Measurements from ENCODE around the gene GPR42.
A peak's percentile ranks its signal among the peaks of the same experiment; 100 is the strongest.
"Not testable (repeated sequence)": the region's sequence is repeated elsewhere in the genome, so short reads cannot be mapped to it uniquely, and the experiment has no call there.

GPR42 gene

DNA sequence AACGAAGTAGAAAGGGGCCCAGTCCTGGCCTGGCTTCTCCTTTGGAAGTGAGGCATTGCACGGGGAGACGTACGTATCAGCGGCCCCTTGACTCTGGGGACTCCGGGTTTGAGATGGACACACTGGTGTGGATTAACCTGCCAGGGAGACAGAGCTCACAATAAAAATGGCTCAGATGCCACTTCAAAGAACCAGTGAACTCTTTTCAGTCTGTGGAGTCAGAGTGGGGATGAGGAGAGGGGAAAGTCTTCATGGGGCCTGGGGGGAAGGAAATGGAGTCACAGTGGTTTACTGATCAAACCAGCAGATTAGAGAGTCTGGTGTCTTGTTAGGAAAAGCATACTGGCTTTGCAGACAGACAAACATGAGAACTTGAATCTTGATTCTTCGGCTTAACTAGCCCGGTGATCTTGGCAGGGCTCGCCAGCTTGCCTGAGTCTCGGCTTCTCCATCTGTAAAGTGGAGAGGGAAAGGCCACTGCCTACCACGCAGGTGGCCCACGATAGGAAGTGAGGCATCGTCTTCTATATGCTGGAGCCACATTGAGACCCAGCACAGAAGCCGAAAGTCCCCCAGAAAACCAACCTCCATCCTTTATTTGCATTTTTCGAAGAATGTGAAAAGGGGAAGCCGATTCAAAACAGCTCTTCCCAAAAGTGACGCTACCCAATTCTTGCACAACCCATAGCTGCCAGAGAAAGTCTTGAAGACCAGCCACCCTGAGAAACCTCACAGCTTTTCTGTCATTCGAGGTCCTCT is 23.5 kb upstream of the GPR42 start, which contains the start of gene FFAR1:
Gene FFAR1 (plus strand): TSS at position 732 of the 759 bp plus-strand sequence. CDS start 3,650 bp downstream, outside the sequence.
- peak; percentile 28 for DNase-seq

DNA sequence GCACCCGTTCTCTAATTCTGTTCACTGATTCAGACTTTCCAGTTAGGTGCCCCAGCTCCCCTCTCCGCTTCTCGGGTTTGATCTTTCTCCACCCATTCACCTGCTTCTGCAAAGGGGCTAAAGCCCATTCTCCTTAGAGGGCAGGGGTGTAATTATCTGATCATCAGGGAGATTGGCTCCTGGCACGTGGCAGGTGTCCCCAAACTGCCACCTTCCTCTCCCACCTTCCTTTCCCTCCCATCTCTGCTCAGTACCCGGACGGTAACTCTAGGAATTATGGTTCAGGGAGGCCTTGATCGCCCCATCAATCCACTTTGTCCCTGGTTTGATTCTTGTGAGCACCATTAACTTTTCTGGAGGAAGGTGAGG is 23.0 kb upstream of the GPR42 start:
- DNase-seq: no peak

DNA sequence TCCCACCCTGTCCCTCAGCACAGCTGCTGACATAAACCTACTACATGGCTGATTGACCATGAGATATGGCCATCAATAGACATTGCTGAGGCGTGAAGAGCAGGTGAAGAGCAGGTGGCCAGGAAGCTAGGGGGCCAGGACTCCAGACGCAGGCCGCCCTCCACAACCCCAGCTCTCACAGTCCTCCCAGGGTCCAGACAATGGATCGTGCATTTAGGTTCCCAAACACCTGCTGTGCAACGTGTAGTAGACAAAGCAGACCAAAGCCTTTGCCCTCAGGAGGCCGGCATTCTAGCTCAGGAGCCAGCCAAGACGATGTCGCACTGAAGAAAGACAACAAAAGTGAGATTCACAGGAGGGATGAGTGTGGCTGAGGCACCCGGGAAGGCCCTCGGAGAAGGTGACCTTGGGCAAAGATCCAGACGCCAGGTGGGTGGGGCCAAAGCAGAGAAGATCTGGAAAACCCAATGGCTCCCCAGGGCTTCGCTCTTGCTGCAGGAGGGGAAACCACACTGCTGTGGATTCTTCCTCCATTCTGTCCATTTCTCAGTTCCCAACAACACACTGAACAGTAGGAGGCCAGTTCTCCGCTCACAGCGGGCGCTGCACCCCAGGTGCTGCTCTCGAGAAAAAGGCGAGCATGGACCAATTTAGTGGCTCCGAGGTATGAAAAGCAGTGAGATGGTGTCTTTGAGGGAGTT is 21.8 kb upstream of the GPR42 start:
- DNase-seq: no peak

DNA sequence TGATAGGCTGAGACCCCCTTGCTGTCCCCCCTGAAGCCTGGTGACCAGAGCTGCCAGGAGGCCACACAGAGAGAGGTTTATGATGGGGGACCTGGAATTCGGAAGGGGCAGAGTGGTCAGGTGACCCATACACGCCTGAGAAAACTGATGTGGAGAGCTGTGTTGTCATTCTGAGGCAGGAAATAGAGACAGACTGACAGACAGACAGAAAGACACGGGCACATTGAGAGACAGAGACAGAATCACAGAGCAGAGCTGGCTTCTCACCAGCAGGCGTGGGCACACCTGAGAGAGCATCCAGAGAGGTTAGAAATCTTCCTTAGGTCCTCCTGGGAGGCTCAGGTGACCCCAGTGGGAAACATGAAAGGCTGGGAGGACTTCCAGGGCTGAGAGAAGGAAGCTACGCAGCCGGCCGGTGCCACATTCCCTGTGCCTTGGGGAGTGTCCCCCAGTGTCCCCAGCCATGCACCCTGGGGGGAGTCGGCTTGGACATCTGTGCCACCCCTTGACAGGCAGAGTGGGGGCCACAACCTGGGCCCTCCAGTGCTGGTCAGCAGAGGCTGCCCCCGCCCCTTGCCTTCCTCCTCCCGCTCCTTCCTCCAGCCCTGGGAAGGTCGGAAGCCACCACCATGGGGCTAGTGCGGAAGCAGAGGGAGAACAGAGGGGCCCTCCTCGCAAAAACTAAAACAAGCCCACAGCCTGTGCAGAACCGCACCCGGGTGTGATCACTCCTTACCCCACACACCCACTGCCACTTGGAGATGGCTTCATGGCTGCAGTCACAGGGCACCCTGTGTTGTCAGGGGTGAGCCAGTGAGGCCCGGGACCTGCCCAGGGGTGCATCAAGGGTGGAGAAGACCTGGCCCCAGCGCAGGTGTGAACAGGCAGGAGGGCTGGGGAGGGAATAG is 21.0 kb upstream of the GPR42 start:
- DNase-seq: no peak

DNA sequence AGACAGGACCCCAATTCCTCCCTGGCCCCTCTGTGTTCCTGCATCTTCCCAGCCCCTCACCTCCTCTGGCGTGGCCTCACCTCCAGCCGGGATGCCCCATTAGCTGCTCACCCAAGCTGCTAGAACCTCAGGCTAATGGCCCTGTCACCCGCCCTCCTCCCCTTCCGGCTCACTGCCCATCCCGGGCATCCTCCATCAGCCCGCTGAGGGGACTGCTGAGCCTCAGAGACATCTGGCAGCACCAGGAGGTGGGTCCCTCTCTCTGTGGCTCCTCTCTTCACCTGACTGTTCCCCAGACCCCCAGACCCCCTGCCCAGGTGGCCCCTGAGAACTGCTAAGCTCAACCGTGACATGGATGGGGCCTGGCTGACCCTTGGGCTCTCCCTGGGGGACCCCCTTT is 20.3 kb upstream of the GPR42 start:
- DNase-seq: no peak

DNA sequence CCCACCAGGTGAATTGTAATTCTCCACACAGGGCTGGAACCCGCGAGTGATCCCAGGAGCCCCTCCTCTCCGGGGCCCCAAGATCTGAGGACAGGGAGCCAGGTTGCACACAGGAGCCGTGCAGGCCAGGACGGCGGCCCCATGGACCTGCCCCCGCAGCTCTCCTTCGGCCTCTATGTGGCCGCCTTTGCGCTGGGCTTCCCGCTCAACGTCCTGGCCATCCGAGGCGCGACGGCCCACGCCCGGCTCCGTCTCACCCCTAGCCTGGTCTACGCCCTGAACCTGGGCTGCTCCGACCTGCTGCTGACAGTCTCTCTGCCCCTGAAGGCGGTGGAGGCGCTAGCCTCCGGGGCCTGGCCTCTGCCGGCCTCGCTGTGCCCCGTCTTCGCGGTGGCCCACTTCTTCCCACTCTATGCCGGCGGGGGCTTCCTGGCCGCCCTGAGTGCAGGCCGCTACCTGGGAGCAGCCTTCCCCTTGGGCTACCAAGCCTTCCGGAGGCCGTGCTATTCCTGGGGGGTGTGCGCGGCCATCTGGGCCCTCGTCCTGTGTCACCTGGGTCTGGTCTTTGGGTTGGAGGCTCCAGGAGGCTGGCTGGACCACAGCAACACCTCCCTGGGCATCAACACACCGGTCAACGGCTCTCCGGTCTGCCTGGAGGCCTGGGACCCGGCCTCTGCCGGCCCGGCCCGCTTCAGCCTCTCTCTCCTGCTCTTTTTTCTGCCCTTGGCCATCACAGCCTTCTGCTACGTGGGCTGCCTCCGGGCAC is 19.3 kb upstream of the GPR42 start:
- DNase-seq: no peak

DNA sequence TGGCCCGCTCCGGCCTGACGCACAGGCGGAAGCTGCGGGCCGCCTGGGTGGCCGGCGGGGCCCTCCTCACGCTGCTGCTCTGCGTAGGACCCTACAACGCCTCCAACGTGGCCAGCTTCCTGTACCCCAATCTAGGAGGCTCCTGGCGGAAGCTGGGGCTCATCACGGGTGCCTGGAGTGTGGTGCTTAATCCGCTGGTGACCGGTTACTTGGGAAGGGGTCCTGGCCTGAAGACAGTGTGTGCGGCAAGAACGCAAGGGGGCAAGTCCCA is 18.8 kb upstream of the GPR42 start:
- DNase-seq: no peak

DNA sequence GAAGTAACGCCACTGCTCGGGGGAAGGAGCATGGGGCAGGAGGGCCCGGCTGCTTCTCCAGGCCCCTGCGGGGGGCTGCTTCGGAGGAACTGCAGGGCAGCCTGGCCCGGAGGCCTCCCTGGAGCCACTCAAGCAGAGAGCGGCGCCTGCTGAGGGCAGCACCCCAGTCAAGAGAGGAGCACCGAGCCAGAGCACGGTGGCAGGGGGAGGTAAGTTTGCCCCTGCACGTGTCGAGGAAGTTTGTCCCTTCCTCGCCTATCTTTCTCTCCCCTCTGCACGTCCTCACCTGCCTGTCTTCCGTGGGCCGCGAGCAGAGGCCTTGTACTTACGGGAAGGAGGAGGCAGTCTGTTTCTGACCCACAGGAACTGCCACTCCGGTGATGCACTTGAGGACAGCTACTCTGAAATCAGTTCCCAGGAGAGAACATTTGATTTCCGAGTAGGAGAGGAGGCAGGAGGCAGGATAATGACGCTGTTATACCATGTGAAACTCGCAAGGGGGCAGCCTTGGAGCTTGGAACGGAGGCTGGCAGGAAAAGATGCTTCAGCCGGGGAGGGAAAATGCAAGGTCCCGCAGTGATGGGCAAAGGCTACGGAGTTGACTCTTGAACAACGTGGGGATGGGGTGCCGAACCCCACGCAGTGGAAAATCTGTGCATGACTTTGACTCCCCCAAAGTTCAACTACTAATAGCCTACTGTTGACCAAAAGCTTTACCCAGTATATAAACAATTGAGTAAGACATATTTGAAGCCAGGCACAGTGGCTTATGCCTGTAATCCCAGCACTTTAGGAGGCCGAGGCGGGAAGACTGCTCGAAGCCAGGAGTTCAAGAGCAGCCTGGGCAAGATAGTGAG is 18.2 kb upstream of the GPR42 start:
- peak; percentile 58 for DNase-seq

DNA sequence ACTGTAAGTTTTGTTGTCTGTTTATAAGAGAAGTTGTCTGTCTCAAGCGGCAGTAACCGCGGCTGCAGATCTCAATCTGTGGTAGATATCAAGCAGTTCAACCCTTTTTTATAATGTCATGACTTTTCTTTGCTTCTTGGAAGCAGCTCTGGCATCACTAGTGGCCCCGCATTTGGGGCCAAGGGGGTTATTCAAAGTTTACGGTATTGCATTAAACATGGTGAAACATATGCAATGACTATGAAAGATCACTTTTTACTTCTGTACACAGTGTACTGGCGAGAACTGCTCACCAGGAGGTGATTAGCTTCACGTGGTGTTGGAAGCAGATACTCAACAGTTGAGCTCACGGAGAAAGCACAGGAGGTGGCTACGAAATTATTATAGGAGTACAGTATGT is 17.2 kb upstream of the GPR42 start:
- DNase-seq: no peak

DNA sequence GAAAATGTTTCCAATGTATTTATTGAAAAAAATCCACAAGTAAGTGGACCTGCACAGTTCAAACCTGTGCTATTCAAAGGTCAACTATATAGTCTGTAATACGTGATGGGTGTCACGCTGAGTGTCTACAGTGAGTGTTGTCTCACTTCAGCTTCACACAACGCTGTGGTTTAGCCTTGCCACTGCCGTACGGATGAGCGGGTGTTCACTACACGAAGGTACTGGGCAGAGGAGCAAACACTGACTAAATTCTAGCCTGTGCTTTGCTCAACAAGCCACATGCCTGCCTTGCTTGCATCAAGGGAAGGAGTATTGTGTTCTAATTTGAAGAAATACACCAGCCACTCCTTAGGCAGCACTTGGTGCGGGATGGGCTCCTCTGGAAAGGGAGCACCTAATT is 16.0 kb upstream of the GPR42 start:
- DNase-seq: no peak

DNA sequence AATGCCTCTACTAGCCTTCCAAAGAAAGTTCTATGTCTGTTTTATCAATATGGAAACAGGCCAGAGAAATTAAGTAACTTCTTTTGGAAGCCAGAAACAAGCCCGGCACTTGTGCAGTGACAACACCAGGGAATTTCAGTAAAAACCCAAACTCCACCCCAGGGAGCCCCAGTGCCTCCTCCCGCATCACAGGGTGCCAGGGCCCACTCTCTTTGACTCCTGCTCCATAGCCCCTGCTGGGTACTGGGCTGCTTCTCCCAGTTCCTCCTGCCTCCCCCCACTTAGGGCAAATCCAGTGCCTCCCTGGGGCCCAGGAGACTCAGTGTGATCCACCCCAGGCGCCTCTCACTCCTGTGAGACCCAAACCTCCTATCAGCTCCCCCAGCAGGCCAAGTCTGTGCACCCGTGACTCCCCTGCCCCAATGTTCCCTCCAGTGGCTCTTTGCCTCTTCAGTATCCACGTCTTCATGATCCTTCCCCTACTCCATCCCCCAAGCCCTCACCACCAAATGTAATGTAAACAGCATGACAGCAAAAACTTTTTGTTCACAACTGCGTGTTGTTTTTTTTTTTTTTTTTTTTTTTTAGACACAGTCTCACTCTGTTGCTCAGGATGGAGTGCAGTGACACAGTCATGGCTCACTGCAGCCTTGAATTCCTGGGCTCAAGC is 14.9 kb upstream of the GPR42 start:
- DNase-seq: no peak

DNA sequence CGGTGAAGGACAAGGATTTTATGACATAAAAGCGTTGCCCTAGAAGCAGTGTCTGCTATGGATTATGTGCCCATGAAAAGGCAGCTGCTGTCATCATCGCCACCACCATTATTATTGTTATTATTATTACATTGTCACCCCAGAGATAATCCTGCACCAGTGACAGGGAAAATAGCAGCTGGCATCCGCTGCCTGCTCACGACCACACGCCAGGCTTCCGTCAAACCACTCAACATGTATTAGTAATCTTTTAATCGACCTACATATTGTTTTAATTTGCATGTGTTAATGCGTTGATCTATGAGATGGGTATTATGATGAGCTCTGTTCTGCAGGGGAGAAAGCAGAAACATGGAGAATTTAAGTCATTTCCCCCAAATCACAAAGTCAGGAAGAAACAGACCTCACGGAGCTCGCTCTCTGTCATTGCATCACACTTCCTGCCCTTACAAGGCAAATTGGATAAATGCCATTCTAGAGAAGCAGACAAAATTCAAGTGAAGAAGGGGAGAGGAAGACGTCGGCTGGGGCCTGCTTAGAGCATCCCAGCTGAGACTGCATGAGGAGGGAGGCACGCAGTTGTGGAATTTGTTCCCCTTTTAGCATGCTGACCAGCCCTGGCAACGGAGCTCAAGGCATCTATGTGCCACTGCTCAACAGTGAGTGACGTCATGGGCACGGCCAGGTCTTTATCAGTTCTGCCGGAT is 12.8 kb upstream of the GPR42 start, which contains the start of gene FFAR3:
Gene FFAR3 (plus strand): TSS at position 594 of the 707 bp plus-strand sequence. CDS start 431 bp downstream, outside the sequence.
- no peak for DNase-seq

DNA sequence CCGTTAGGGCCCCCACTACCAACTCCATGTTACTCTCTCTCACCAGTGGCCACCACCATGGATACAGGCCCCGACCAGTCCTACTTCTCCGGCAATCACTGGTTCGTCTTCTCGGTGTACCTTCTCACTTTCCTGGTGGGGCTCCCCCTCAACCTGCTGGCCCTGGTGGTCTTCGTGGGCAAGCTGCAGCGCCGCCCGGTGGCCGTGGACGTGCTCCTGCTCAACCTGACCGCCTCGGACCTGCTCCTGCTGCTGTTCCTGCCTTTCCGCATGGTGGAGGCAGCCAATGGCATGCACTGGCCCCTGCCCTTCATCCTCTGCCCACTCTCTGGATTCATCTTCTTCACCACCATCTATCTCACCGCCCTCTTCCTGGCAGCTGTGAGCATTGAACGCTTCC is 12.0 kb upstream of the GPR42 start:
- not testable (repeated sequence) for DNase-seq

DNA sequence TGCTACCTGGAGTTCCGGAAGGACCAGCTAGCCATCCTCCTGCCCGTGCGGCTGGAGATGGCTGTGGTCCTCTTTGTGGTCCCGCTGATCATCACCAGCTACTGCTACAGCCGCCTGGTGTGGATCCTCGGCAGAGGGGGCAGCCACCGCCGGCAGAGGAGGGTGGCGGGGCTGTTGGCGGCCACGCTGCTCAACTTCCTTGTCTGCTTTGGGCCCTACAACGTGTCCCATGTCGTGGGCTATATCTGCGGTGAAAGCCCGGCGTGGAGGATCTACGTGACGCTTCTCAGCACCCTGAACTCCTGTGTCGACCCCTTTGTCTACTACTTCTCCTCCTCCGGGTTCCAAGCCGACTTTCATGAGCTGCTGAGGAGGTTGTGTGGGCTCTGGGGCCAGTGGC is 11.5 kb upstream of the GPR42 start:
- DNase-seq: not testable (repeated sequence)

DNA sequence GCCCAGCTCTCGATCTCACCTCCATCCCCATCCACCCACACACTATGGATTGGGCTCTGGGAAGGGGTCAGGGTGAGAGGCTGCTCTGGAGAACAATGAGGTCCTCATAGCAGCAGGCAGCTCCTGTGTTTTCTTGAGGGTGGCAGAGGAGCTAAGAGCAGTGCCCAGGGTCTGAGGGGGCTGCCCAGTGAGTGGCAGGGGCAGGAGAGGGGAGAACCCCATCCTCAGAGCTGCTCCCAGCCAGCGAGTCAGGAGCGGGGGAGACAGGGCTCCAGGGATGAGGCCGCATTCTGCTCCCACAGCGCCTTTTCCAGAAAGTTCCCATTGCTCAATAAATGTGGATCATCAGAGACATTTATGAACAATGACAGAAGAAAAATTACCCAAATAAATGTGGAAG is 10.8 kb upstream of the GPR42 start:
- not testable (repeated sequence) for DNase-seq

DNA sequence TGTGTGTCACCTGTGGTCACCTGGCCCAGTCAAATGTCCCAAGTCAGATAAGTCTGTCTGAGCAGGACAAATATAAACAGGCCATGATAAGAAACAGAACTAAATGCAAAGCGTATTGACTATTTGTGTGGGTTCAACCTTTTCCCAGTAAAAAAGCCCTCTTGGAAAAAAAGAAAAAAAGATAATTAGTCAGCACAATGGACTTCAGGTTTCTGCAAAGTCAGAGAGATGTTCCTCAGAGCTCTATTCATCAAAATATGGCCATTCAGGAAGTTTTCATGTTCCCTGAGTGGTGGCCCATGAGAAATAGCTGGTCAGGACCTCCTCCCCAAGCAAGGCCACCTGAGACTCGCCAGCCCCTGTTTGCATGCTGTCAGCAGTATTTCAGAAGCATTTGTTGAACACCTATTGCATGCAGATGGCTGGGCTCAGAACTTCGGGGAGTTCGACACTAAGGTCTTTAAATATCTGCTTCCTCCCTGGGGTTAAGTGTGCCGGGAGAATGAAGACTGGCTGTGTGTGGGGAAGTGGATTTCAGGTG is 9.9 kb upstream of the GPR42 start:
- no peak for DNase-seq

DNA sequence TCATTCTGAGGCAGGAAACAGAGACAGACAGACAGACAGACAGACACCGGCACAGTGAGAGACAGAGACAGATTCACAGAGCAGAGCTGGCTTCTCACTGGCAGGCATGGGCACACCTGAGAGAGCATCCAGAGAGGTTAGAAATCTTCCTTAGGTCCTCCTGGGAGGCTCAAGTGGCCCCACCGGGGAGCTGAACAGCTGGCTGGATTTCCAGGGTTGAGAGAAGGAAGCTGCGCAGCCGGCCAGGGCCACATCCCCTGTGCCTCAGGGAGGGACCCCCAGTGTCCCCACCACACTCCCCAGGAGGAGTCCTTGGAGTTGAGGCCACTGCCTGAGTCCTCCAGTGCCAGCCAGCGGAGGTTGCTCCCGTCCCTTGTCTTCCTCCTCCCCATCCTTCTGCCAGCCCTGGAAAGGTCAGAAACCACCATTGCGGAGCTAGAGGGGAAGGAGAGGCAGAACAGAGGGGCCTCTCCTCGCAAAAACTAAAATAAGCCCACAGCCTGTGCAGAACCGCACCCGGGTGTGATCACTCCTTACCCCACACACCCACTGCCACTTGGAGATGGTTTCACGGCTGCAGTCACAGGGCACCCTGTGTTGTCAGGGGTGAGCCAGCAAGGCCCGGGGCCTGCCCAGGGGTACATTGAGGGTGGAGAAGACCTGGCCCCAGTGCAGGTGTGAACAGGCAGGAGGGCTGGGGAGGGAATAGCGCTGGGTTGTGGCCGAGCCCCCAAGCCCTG is 8.4 kb upstream of the GPR42 start:
- no peak for DNase-seq

DNA sequence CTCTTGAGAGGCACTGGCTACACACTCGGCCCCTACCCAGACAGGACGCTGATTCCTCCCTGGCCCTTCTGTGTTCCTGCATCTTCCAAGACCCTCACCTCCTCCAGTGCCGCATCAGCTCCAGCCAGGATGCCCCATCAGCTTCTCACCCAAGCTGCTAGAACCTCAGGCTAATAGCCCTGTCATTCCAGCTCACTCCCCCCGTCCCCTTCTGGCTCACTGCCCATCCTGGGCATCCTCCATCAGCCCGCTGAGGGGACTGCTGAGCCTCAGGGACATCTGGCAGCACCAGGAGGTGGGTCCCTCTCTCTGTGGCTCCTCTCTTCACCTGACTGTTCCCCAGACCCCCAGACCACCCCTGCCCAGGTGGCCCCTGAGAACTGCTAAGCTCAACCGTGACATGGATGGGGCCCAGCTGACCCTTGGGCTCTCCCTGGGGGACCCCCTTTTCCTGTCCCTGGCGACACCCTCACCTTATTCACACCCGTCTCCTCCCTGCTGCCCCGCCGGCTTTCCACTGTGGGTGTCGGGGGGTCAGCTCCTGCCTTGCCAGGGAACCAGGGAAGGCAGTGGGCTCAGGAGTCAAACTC is 7.8 kb upstream of the GPR42 start:
- DNase-seq: no peak

All from stimulated activated CD4-positive, alpha-beta T cell treated with anti-CD3 and anti-CD28 coated beads, Interleukin-12 subunit alpha, Interleukin-12 subunit beta, amount 100 ng/mL, for 4 hours (primary cell).